Keratinocyte (primary cell): Measurements from ENCODE around the gene ZDHHC12. TPM values are rescaled to one million over a fixed set of nuclear protein-coding genes. Genes with fewer than 3 reads are reported as not detected.

Experiments
- DNase-seq: peaks from one replicate; pipeline ENCODE4 v3.0.0-alpha.2; 2011; ENCODE audit warnings: low read depth, missing footprints, low spot score
- FAIRE-seq: peaks from 2 replicates; lab custom pipeline; 2011; peaks lifted over from hg19 to GRCh38; lab: Jason Lieb, UNC
- H2AFZ ChIP-seq: 2 replicates; pipeline ENCODE4 v1.6.0; 2012; ENCODE audit warnings: low read length, control low read depth, inconsistent platforms; ENCODE audit not compliant: control insufficient read depth
- H3K27ac ChIP-seq: 2 replicates; pipeline ENCODE4 v1.5.1; 2011; ENCODE audit warnings: low read length; ENCODE audit not compliant: control insufficient read depth, insufficient read depth
- H3K27me3 ChIP-seq: 3 replicates; pipeline ENCODE4 v1.6.0; 2011; ENCODE audit warnings: low read length; ENCODE audit not compliant: control insufficient read depth, insufficient read depth; ENCODE audit errors: extremely low read depth
- H3K36me3 ChIP-seq, 2 experiments: 2 replicates in 1 of 2; 3 replicates in 1 of 2; pipeline ENCODE4 v1.5.1; 2011; ENCODE audit warnings: low read length in 2 of 2, mild to moderate bottlenecking in 1 of 2; ENCODE audit not compliant: control insufficient read depth in 2 of 2, insufficient read depth in 2 of 2; ENCODE audit errors: extremely low read depth in 1 of 2
- H3K4me1 ChIP-seq: 3 replicates; pipeline ENCODE4 v1.5.1; 2011; ENCODE audit warnings: low read length; ENCODE audit not compliant: control insufficient read depth, insufficient read depth; ENCODE audit errors: extremely low read depth
- H3K4me2 ChIP-seq: 3 replicates; pipeline ENCODE4 v1.6.0; 2011; ENCODE audit warnings: low read depth, low read length; ENCODE audit not compliant: control insufficient read depth, insufficient read depth; ENCODE audit errors: extremely low read depth
- H3K4me3 ChIP-seq, 3 experiments: fragments of 200-600 bp in 1 of 3; sonication (generic) in 1 of 3; 2 replicates in 2 of 3; 3 replicates in 1 of 3; pipeline ENCODE4 v1.5.1; 2011 to 2016; ENCODE audit warnings: low read length in 3 of 3, mild to moderate bottlenecking in 3 of 3, control low read depth in 2 of 3, inconsistent platforms in 1 of 3, low read depth in 1 of 3, mixed read lengths in 1 of 3, mixed run types in 1 of 3, moderate library complexity in 1 of 3; ENCODE audit not compliant: control insufficient read depth in 2 of 3, insufficient read depth in 2 of 3; ENCODE audit errors: extremely low read depth in 1 of 3
- H3K79me2 ChIP-seq: 2 replicates; pipeline ENCODE4 v1.6.0; 2012; ENCODE audit warnings: low read length; ENCODE audit not compliant: control insufficient read depth, insufficient read depth
- H3K9ac ChIP-seq: 3 replicates; pipeline ENCODE4 v1.6.0; 2011; ENCODE audit warnings: low read length; ENCODE audit not compliant: control insufficient read depth, insufficient read depth; ENCODE audit errors: extremely low read depth
- H3K9me1 ChIP-seq: 3 replicates; pipeline ENCODE4 v1.6.0; 2011; ENCODE audit warnings: low read length; ENCODE audit not compliant: control insufficient read depth, insufficient read depth; ENCODE audit errors: extremely low read depth
- H3K9me3 ChIP-seq: 2 replicates; pipeline ENCODE4 v1.5.1; 2012; ENCODE audit warnings: low read depth, low read length; ENCODE audit not compliant: control insufficient read depth
- H4K20me1 ChIP-seq: 3 replicates; pipeline ENCODE4 v1.6.0; 2011; ENCODE audit warnings: low read length; ENCODE audit not compliant: control insufficient read depth, insufficient read depth; ENCODE audit errors: extremely low read depth
- CTCF ChIP-seq, 3 experiments: IDR thresholded peaks in 1 of 3; conservative IDR thresholded peaks in 1 of 3; optimal IDR thresholded peaks in 1 of 3; 2 replicates in 2 of 3; 3 replicates in 1 of 3; pipeline versions ENCODE3 to v1.5.1; 2011; ENCODE audit warnings: low read length in 3 of 3, mild to moderate bottlenecking in 3 of 3, moderate library complexity in 2 of 3, control low read depth in 1 of 3, inconsistent platforms in 1 of 3; ENCODE audit not compliant: insufficient read depth in 2 of 3; ENCODE audit errors: extremely low read depth in 1 of 3
- EZH2 ChIP-seq: IDR thresholded peaks from one replicate; pipeline ENCODE4 v1.6.1; 2012; ENCODE audit warnings: inconsistent platforms, mild to moderate bottlenecking, low read length, moderate library complexity
- dilution Hi-C: fragments of 300-500 bp; cut with MboI; formaldehyde crosslinking; loops from one replicate; pipeline ENCODE4 v1.7.0; 2020; ENCODE audit warnings: low sequenced_read_pairs; ENCODE audit not compliant: extremely low pct_ligation_motif_present
- polyA plus RNA-seq, 5 experiments: library from polyadenylated mRNA; depleted of rRNA in 3 of 5; stranded (reverse) in 3 of 5; stranded (forward) in 1 of 5; unstranded in 1 of 5; fragments of >200 nt; gene quantifications; 1 replicate in 1 of 5; 2 replicates in 3 of 5; 3 replicates in 1 of 5; pipeline versions ENCODE4 v1.2.1 to v1.2.3, GENCODE V29; 2011 to 2012; ENCODE audit warnings: missing spikeins in 2 of 5, low read depth in 1 of 5, low replicate concordance in 1 of 5

The ZDHHC12 gene
- polyA plus RNA-seq, 1 donor (not counting 4 experiments of a cell fraction or from before 2014, with no cell fraction given): 24.1 TPM

DNA sequence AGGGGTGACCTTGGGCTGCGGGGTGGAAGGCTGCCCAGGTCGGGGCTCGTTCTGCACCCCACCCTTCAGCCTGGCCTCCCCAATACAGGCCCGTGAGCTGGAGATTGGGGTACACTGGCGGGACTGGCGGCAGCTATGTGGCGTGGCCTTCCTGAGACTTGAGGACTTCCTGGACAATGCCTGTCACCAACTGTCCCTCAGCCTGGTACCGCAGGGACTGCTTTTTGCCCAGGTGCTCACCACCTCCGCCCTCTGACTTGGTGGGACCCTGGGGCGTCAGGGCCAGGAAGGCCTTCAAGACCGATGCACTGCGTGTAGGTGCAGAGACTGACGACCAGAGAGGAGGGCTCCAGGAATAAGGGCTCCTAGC, 10.5 kb downstream of the ZDHHC12 start:
- DNase-seq (no peak), FAIRE-seq (no peak)
- no peaks in the 10 kb centered on the region for H3K9me3 ChIP-seq
- no peaks in the 10 kb centered on the region for H3K79me2 ChIP-seq
- no peak overlapping the region for H3K4me2 ChIP-seq
- H3K9ac ChIP-seq: no peak overlapping the region
- H3K27ac ChIP-seq: no peak overlapping the region
- no peaks in the 10 kb centered on the region for H3K4me1 ChIP-seq
- no peak overlapping the region for H2AFZ ChIP-seq
- H3K36me3 ChIP-seq: no peaks in the 10 kb centered on the region
- no peaks in the 10 kb centered on the region for H3K9me1 ChIP-seq
- dilution Hi-C loops: no loop called here
- no peak overlapping the region for H3K4me3 ChIP-seq
- no peak for TF ChIP-seq EZH2
- H3K27me3 ChIP-seq: no peaks in the 10 kb centered on the region
- no peaks in the 10 kb centered on the region for H4K20me1 ChIP-seq

DNA sequence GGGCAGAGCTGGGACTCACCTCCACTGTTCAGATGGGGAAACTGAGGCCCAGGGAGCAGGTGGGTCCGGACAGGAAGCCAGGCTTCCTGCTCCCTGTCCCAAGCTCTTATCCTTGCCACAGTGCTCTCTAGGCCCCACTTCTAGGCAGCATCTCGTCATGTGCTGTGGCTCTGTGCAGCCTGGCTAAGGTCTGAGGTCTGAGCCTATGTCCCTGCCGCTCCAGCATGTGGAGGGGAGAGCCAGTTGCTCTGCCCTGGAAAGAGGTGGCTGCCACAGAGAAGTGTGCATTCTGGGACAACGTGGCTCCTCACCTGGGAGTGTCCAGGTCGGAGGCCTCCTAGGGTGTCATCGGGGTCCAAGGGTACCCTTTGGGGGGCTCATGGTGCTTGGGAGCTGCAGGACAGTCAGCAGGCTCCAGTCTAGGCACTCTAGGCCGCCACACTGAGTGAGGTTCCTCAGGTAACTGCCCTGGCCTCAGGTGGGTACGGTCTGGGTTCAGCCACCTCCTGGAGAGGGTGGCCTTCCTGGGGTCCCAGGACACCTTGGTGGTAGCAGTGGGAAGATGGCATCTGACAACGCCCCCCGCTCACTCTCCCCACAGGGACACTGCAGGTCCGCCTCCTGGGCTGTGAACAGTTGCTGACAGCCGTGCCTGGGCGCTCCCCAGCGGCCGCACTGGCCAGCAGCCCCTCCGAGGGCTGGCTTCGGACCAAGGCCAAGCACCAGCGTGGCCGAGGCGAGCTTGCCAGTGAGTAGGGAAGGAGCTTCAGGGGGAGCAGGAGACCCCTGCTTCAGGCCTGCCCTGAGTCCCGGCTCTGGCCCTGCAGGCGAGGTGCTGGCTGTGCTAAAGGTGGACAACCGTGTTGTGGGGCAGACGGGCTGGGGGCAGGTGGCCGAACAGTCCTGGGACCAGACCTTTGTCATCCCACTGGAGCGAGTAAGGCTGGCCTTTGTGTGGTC, 11.2 kb downstream of the ZDHHC12 start:
- H3K9me3 ChIP-seq: no peaks in the 10 kb centered on the region
- no peaks in the 10 kb centered on the region for H4K20me1 ChIP-seq
- H3K4me3 ChIP-seq: no peak overlapping the region
- H3K27me3 ChIP-seq: no peaks in the 10 kb centered on the region
- no peaks in the 10 kb centered on the region for H3K79me2 ChIP-seq
- no peak for FAIRE-seq
- no peak overlapping the region for H3K4me2 ChIP-seq
- DNase-seq: no peak
- no peak overlapping the region for H3K9ac ChIP-seq
- TF ChIP-seq CTCF (optimal IDR thresholded peaks at IDR 0.05 in 1 of 3, IDR thresholded peaks at IDR 0.05 in 1 of 3, conservative IDR thresholded peaks at IDR 0.05 in 1 of 3; ENCODE audit: extremely low read depth in 1 of 3, insufficient read depth in 2 of 3, low read length in 3 of 3) (no peak), EZH2 (no peak)
- no peaks in the 10 kb centered on the region for H3K9me1 ChIP-seq
- H3K27ac ChIP-seq: no peak overlapping the region
- no peaks in the 10 kb centered on the region for H3K4me1 ChIP-seq
- dilution Hi-C loops: no loop called here
- H2AFZ ChIP-seq: no peak overlapping the region
- no peaks in the 10 kb centered on the region for H3K36me3 ChIP-seq
